HG03135 (cell line): ENCODE data around the gene INSIG1.

Experiments used
- ATAC-seq: cut with Tn5 transposase; IDR thresholded peaks from one replicate; pipeline ENCODE4 v1.9.1; 2021; ENCODE audit warnings: mild to moderate bottlenecking, moderate library complexity; ENCODE audit not compliant: unreplicated experiment

The INSIG1 gene

GRCh38 chr7:155344618-155345433 is 47.1 kb downstream of the INSIG1 start:
- peak; percentile 91 for ATAC-seq

- peak; percentile 10 for ATAC-seq
These were observed 47.8 kb downstream of the INSIG1 start for GRCh38 chr7:155345490-155345889.

DNA sequence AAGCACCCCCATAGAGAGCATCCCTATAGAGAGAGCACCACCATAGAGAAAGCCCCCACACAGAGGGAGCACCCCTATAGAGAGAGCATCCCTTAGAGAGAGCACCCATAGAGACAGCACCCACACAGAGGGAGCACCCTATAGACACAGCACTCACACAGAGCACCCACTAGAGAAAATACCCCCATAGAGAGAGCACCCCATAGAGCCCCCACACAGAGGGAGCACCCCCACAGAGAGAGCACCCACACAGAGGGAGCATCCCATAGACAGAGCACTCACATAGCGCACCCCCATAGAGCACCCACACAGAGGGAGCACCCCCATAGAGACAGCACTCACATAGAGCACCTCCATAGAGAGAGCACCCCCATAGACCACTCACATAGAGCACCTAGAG is 48.6 kb downstream of the INSIG1 start:
- no peak for ATAC-seq

DNA sequence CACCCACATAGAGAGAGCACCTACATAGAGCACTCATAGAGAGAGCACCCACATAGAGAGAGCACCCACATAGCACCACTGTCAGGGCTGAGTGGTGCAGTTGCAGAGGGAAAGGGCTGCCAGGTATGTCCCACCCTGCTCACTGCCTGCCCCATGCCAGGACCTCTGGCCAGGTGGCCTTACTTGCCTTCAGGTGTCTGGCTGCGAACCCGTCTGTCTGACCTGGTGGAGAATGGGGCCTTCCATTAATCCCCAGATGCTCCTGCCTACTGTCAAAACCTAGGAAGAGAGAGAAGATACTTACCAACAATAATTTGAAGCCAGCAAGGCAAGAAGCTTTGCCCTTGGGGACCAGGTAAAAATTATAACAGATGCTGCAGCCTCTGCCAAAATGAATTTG is 51.1 kb downstream of the INSIG1 start:
- no peak for ATAC-seq

DNA sequence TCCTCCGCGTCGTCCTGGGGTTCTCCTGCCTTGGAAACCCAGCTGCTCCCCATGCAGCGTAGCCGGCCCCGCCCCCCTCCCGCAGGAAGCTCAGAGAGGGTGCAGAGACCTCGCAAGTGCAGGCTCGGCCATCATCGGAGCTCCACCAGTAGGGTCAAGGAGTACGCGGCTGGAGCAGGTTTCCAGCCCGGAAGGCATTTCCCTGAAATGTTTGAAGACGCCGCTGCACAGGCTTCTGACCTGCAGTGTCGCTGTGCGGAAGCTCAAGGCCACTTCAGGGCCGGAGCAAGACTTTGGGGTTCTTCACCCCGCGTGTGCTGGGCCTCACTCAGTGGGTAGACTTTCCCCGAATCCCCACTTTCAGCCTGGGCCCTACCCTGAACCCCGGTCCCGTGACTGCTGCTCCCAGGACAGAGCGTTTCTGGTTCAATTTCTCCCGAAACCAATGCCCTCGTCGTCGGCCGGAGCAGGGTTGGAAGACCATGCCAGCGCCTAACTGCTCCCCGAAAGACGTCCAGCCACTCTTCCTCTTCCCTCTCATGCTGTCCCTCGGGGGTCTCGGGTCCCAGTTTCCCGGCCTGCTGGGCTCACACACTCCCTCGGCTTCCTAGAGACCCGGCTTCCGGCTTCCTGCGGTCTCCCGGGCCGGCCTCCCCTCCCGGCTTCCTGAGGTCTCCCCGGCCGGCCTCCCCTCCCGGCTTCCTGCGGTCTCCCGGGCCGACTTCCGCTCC is 52.1 kb downstream of the INSIG1 start:
- ATAC-seq, result no peak

- ATAC-seq, result no peak
These were observed 53.6 kb downstream of the INSIG1 start for GRCh38 chr7:155351120-155351870.

DNA sequence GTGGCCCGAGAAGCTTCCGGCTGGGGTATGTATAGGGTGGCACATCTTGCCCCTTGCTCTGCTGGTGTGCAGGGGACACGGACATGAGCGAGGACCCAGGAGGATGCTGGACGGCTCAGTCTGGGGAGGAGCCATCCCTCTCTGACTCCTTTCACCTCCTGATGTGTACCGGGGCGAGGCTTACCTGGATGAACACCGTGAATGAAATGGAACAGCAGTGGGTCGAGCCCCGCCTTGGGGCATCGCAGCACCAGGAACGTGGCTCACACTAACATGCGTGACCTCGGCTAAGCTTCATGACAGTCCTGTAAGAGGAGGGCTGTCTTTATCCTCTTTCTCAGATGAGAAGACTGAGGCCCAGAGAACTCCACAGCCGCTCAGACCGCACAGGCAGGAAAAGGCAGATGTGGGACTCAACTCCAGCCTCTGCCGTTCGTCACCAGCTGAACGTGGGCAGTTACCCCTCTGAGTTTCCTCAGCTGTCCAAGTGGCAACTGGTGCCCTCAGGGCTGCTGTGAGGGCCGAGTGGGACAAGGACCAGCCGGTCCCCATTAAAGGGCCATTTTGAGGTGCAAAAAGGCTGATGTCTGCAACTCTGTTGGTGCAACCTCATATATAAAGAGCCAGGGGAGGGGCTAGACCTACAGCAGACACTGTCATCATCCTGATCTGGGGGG is 54.5 kb downstream of the INSIG1 start:
- no peak for ATAC-seq

GRCh38 chr7:155352753-155353115 is 55.1 kb downstream of the INSIG1 start:
- no peak for ATAC-seq

DNA sequence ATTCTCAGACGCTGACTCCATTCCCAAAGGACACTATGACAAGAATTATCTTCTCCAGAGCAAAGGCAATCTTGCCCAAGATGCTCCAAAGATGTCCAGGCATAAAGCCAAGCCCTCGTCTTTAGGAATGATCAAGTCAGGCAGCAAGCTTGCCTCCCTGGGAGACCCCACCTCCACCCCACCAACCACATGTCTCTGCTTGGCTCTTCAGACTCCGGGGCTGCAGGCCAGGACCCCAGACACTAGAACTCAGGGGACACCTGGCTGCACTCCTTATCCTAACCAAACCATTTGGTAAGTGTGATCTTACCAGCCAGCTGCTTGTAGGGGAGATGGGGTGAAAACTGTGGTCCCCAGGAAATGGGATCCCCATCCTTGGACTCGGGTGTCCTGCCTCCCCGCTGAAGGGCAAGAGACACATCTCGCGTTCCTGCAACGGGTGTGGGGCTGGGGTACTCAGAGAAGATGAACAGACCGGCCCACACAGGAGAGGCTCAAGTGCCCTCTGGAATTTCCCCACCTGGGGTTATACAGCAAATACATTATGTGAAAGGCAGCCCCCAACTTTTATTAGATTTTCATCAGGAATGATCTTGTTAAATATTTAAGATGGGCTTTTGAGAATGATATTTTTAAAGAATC is 55.7 kb downstream of the INSIG1 start:
- ATAC-seq, result no peak

GRCh38 chr7:155354371-155355048 is 56.8 kb downstream of the INSIG1 start:
- no peak for ATAC-seq

DNA sequence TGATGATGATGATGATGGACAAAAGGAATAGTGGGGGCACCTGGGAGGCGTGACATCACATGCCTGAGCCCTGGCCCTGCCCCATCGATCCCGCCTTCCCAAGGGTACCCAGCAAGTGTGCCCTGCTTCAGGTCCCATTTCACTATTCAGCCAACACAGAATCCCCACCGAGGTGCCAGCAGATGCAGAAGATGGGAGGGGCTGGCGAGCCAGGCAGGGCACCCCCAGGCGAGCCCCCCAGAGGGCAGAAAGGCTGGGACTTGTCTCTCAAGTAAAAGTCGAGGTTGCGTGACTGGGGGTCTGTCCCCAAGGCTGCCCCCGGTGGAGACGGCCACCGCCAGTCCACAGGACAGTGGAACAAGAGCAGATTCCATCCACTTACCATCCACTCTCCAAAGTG is 57.5 kb downstream of the INSIG1 start:
- ATAC-seq, result no peak

DNA sequence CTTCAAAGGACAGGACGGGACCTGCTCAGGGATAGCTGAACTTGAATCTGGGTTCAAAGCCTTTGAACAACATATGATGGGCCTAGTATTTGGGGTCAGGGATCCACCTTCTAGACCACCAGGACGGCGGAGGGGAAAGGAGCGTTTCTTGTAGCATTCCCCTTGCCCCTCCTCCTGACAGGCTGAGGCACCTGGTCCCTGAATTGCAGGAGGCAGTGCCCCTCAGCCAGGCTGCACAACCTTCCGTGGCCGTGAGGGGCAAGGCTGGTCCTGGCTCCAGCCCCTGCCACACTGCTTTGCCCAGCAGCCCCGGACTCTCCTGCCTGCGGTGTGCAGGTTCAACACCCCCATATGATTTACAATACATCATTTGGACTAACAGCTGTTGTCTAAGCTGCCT is 58.1 kb downstream of the INSIG1 start:
- ATAC-seq, result no peak

DNA sequence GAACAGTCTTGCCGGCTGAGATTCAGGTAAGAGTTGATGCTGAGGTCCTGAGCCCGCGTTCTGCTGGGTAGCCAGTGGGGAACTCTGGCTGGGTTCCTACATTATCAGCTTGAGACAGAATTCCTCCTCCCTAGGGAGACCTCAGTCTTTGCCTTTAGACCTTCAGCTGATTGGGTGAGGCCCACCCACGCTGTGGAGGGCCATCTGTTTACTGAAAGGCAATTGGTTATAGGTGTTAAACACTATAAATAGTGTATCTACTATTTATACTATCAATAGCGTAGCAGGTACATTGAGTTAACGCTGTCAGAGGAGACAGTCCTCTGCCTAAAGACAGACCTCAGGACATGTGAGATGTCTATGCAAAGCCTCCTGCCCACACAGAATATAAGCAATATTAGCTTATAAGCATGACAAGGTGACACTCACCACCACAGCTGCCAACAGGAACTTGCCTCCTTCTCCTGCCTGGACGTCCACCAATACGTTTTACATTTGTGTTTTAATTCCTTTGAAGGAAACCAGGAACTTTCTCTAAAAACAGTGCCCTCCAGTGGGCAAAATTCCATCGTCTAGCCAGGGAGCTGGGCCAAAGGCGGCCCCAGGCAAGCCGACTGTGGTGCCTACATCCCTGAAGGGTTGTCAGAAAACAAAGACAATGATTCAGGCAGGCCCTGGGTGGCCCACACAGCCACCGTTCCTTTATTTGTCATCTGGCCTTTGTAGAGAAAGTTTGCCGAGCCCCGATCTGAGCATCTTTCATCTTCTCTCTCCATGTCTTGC is 58.8 kb downstream of the INSIG1 start:
- no peak for ATAC-seq

- no peak for ATAC-seq
These were observed 59.9 kb downstream of the INSIG1 start for GRCh38 chr7:155357573-155358041.

DNA sequence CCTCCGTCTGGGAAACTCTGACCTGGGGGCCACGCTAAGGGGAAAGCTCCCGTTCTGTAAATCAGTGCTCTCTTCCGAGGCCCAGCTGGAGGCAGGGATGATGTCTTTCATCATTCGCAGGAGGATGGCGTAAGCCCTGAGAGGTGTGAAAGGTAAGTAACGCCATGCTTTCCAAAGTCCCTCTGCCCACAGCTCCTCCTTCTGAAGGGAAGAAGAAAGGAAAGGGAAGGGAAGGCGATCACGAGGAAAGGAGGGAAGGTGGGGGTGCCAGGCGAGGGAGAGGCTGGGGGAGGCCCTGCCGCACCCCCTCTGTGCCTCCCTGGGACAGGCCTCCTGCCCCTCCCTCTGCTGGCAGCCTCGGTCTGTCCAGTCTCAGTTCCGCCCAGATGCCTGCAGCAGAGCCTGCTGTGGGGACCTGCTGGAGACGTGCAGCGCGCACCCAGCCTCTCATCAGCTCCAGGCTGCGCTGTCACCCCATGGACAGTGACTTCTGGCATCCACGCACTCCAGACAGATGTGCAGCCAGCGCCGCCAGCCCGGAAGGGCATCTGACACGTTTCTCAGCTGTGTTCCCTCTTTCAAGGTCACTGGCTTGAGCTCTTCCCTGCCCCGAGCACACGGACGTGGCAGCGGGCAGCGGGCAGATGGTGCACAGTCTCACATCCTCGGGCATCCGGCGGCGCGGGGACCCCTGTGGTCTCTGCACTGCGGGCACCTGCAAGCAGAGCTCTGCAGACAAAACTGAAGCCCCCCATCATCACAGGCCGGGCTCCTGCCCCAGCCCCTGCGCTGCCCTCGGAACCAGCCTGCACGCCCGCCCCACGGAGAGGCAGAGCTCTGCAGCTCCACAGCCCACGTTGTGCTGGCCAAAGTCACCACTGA is 60.6 kb downstream of the INSIG1 start:
- no peak for ATAC-seq

DNA sequence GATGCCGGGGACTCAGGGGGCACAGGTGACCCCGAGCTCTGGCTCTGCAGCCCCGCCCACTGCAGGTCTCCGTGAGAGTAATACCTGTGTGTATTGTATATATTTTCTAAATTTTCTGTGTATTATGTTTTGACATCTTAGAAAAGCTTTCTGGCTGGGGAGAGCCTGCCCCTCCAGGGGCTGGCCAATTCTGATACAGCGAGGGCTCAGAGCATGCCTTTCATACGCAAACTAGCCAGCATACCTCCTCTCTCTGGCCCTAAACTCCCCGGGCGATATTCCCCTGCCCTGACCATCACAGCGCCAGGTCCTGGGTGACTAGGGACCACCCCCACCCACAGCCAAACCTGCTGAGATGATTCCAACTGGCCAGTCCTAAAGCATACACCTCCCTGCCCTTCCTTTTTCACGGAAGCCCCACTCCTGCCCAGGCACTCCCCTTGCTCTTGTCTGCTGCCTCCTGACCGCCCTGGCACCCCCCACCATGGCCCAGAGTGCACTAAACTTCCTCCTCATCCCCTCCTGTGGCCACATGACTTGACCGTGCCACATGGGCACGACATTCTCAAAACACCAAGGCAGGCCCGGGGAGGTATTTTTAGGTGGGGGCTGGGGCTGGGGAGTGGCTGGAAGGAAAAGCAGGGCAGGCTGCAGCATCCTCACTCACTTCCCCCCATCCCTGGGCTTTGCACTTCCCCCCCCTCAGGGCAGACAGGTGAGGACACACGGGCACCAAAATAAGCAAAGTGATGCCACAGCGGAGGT is 61.5 kb downstream of the INSIG1 start:
- no peak for ATAC-seq
